ENCODE results near the gene LMF1. TPM values are rescaled to one million over a fixed set of nuclear protein-coding genes. Genes with fewer than 3 reads are reported as not detected.

The LMF1 gene
- total and polyA plus RNA-seq, 2 of the 13 experiments (the other 11 are each of a cell fraction or from before 2014, with no cell fraction given), result 6.8 to 8.5 TPM

DNA sequence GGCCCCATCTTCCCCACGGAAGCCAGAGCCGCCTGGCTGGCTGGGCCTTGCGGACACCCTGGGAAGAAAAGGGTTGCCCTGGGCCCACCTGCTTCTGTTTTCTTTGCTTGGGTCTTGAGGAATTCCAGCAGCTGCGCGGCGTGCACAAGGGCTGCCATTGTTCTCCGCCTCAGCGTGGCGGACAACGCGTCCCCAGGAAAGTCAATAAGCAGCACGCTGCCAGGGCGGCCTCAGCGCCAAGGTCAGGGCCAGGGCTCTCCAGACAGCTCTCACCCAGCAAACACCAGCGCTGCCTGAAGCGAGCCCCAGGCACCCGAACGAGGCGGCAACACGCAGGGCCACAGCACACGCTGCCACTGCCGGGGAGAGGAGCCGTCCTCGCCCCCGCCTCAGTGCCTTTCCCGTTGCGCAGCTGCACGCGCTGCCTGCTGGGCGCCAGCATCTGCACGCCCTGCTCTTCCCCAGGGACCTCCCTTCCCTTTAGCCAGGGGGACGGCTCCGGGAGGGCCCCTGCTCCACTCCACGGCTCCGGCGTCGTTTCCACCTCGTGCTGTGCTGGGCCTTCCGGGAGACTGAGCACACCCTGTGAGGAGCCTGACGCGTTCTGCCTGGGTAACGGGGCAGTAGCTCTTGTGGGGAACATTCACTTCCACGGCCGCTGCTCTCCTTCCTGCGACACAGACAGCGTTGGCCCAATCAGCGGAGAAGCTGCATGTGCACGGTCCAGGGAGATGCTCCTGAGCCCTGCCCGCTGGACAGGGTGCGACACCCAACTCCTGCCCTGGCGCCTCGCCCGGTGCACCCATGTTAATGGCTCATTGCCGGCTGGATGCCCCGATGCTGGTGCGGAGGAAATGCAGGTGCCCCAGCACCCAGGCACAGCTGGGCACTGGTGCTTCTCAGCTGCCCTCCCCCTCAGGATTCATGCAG lies 57.8 kb downstream of the LMF1 start (continued):
- TF ChIP-seq GTF3A (CRISPR knock-in tag; conservative IDR thresholded peaks at IDR 0.05) (no peak), FOXK1 (CRISPR knock-in tag; IDR thresholded peaks at IDR 0.05; ENCODE audit: borderline replicate concordance, low read depth) (peak; percentile 53; the same call in 1 of the 2 replicates), ZBTB7B (CRISPR knock-in tag; IDR thresholded peaks at IDR 0.05) (peak; percentile 73; the same call in 1 of the 2 replicates), ZNF546 (CRISPR knock-in tag; conservative IDR thresholded peaks at IDR 0.05) (no peak), SNRNP70 (IDR thresholded peaks at IDR 0.05; ENCODE audit: low read depth, low read length) (no peak), EZH2 (conservative IDR thresholded peaks at IDR 0.05; ENCODE audit: low read depth, low read length) (no peak), HOXA5 (CRISPR knock-in tag; IDR thresholded peaks at IDR 0.05) (no peak), ZNF572 (CRISPR knock-in tag; IDR thresholded peaks at IDR 0.05) (0 out of 2 replicates have a peak, but pooled peaks have one; percentile 23), ZNF879 (CRISPR knock-in tag; IDR thresholded peaks at IDR 0.05) (no peak), ZBTB21 (CRISPR knock-in tag; IDR thresholded peaks at IDR 0.05) (peak; percentile 46; the same call in 1 of the 2 replicates), HNRNPL (IDR thresholded peaks at IDR 0.05; ENCODE audit: low read depth, low read length) (peak; percentile 84; the same call in 1 of the 2 replicates), ZNF670 (CRISPR knock-in tag; IDR thresholded peaks at IDR 0.05; ENCODE audit: borderline replicate concordance) (no peak), FOXA3 (CRISPR knock-in tag; IDR thresholded peaks at IDR 0.05) (peak; percentile 95), FOXM1 (CRISPR knock-in tag; IDR thresholded peaks at IDR 0.05) (no peak), MBNL3 (CRISPR knock-in tag; conservative IDR thresholded peaks at IDR 0.05) (no peak)
- TF ChIP-seq, protein P1, sequence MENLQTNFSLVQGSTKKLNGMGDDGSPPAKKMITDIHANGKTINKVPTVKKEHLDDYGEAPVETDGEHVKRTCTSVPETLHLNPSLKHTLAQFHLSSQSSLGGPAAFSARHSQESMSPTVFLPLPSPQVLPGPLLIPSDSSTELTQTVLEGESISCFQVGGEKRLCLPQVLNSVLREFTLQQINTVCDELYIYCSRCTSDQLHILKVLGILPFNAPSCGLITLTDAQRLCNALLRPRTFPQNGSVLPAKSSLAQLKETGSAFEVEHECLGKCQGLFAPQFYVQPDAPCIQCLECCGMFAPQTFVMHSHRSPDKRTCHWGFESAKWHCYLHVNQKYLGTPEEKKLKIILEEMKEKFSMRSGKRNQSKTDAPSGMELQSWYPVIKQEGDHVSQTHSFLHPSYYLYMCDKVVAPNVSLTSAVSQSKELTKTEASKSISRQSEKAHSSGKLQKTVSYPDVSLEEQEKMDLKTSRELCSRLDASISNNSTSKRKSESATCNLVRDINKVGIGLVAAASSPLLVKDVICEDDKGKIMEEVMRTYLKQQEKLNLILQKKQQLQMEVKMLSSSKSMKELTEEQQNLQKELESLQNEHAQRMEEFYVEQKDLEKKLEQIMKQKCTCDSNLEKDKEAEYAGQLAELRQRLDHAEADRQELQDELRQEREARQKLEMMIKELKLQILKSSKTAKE (CRISPR knock-in tag; IDR thresholded peaks at IDR 0.05; ENCODE audit: borderline replicate concordance), result peak; percentile 98
- TF ChIP-seq, protein P2, sequence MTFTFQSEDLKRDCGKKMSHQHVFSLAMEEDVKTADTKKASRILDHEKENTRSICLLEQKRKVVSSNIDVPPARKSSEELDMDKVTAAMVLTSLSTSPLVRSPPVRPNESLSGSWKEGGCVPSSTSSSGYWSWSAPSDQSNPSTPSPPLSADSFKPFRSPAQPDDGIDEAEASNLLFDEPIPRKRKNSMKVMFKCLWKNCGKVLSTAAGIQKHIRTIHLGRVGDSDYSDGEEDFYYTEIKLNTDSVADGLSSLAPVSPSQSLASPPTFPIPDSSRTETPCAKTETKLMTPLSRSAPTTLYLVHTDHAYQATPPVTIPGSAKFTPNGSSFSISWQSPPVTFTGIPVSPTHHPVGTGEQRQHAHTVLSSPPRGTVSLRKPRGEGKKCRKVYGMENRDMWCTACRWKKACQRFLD (CRISPR knock-in tag; IDR thresholded peaks at IDR 0.05; ENCODE audit: borderline replicate concordance), result no peak
- TF ChIP-seq, protein P3, sequence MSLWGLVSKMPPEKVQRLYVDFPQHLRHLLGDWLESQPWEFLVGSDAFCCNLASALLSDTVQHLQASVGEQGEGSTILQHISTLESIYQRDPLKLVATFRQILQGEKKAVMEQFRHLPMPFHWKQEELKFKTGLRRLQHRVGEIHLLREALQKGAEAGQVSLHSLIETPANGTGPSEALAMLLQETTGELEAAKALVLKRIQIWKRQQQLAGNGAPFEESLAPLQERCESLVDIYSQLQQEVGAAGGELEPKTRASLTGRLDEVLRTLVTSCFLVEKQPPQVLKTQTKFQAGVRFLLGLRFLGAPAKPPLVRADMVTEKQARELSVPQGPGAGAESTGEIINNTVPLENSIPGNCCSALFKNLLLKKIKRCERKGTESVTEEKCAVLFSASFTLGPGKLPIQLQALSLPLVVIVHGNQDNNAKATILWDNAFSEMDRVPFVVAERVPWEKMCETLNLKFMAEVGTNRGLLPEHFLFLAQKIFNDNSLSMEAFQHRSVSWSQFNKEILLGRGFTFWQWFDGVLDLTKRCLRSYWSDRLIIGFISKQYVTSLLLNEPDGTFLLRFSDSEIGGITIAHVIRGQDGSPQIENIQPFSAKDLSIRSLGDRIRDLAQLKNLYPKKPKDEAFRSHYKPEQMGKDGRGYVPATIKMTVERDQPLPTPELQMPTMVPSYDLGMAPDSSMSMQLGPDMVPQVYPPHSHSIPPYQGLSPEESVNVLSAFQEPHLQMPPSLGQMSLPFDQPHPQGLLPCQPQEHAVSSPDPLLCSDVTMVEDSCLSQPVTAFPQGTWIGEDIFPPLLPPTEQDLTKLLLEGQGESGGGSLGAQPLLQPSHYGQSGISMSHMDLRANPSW (CRISPR knock-in tag; IDR thresholded peaks at IDR 0.05; ENCODE audit: borderline replicate concordance), result no peak
- TF ChIP-seq, protein P4, sequence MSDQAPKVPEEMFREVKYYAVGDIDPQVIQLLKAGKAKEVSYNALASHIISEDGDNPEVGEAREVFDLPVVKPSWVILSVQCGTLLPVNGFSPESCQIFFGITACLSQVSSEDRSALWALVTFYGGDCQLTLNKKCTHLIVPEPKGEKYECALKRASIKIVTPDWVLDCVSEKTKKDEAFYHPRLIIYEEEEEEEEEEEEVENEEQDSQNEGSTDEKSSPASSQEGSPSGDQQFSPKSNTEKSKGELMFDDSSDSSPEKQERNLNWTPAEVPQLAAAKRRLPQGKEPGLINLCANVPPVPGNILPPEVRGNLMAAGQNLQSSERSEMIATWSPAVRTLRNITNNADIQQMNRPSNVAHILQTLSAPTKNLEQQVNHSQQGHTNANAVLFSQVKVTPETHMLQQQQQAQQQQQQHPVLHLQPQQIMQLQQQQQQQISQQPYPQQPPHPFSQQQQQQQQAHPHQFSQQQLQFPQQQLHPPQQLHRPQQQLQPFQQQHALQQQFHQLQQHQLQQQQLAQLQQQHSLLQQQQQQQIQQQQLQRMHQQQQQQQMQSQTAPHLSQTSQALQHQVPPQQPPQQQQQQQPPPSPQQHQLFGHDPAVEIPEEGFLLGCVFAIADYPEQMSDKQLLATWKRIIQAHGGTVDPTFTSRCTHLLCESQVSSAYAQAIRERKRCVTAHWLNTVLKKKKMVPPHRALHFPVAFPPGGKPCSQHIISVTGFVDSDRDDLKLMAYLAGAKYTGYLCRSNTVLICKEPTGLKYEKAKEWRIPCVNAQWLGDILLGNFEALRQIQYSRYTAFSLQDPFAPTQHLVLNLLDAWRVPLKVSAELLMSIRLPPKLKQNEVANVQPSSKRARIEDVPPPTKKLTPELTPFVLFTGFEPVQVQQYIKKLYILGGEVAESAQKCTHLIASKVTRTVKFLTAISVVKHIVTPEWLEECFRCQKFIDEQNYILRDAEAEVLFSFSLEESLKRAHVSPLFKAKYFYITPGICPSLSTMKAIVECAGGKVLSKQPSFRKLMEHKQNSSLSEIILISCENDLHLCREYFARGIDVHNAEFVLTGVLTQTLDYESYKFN (CRISPR knock-in tag; conservative IDR thresholded peaks at IDR 0.05), result peak; percentile 80

Measured in HepG2 (cell line).